Measurements from ENCODE around the gene TEX9.

TEX9 gene

DNA sequence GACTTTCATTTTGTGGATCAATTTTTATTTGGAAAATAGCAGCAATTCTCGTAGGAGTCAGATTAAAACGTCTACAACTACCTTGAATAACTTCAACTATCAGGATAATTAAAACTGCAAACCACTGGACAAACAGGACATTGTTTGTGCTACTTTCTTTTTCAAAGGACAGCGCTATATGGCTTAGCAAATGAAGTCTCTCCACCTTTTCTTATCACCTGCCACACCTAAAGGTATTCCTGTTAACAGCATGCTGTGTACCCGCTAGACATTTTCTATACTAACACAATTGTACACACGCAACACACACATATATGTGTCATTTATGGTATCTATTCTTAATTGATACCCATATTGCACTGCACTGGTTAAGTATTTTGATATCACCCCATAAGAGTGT lies 80.5 kb downstream of the TEX9 start:
- DNase-seq (ENCODE audit: low spot score) = no peak

DNA sequence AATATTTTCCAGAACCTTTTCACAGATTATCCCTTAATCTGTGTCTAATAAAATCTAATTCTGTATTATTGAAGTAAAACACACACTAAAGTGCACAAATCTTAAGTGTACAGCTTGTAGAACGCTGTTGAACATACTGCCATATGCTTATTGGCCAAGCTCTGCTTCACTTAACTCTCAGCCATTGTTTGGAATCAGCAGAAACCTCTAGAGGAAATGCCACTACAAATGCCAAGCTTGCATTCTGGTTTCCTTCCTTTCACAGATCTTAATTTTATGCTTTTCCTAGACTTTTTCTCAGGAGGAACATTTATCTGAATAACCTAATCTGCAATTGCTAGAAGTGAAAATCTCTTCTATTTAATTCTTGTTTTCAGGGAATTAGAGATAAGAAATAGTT lies 89.6 kb downstream of the TEX9 start:
- no peak for DNase-seq (ENCODE audit: low spot score)

DNA sequence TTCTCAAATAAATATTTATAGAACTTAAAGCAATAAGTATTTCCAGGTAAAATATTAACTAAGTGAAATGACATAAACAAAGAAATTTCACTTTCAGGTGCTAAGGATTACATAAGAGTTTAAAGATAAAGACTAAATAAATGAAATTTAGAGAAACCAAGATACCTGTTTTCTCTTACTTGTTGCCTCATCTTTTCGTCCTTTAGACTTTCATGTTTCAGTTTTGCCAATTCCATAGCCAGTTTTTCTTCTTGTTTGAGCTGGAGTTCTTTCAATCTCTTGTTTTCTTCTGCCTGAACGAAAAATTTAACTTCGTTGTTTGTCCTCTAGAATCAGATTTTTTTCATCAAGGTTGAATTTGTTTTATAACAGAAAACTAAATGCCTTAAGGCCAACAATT lies 91.0 kb downstream of the TEX9 start:
- DNase-seq (ENCODE audit: low spot score) = no peak

DNA sequence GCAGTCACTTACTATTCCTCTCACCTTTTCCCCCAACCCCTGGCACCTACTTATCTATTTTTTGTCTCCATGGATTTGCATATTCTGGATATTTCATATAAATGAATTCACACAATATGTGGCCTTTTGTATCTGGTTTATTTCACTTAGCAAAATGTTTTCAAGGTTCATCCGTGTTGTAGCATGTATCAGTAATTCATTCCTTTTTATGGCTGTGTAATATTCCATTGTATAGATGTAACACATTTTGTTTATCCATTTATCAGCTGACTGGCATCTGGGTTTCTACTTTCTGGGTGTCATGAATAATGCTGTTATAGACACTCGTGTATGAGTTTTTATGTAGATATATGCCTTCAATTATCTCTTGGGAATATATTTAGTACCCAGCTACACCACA lies 93.9 kb downstream of the TEX9 start:
- no peak for DNase-seq (ENCODE audit: low spot score)

DNA sequence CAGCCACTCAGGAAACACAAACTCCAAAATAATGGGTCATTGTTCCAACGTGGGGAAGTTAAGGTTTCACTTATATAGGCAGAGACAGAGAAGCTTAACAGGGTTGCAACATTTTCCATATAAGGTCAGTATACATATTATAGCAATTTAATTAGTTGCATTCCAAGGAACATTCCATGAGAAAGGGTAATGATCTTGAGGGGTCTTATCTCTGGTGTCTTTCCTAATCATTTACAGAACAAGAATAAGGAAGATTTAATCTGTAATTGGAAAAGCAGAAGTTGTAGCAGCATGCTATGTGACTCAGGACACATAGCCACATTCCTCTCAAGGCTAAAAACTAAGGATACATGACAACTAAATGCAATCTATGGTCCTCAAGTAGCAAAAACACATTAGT lies 94.8 kb downstream of the TEX9 start:
- no peak for DNase-seq (ENCODE audit: low spot score)

DNA sequence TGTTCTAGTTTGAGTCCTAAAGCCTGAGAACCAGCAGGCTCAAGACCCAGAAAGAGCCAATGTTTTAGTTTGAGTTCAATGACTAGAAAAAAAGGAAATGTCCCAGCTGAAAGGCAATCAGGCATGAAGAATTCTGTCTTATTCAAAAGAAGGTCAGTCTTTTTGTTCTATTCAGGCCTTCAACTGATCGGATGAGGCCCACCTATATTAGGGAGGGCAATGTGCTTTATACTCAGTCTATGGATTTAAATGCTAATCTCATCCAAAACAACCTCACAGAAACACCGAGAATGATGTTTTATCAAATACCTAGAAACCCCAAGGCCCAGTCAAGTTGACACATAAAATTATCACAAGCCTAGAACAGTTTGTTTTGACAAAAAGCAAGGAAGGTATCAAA lies 95.7 kb downstream of the TEX9 start:
- DNase-seq (ENCODE audit: low spot score) = no peak

DNA sequence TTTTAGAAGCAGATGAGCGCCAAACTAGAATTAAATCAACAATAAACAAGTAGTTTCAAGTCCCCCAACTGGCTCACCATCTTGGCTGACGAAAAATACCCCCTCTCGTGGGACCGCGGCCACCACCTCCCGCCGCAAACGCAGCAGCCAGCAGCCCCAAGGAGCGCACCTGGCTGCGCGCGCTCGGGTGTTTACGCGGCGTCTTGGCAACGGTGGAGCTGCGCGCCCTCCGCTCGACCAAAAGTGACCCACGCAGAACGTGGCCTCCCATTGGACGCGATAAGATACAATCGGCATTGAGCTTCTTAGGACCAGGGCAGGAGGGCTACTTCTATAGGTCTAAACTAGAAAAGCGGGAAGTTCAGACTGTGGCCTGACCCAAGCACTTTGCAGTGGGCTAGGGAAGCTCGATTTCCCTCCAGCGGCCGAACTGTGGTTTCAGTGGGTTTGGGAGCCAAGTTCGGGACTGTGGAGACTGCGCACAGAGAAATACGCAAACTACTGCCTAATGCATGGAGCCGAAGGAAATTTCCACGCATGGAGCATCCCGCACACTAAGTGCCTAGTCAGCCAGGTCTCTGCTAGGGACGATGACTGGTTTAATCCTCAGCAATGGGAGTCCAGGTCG lies 99.8 kb downstream of the TEX9 start, which contains the start of gene MNS1:
MNS1 (minus strand) TSS at position 245 of the 628 bp plus-strand sequence; CDS start at position 80, 165 bp downstream.
- peak; percentile 95 for DNase-seq (ENCODE audit: low spot score)

DNA sequence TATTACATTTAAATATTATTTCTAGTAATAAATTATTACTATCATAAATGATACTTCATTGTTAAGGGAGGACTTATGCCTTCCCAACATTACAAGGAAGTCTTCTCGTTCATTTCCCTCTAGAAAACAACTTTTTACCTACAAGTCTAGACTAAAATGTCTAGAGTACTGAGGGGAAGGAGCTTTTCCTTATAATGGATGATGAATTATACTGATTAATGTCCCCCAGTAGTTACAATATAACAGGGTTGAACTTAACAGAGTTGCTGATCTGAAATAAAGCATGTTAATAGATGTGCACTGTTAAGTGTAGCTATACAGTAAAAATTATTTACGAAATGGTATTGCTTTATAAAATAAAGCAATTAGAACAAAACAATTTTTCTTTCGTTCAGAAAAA lies 102.4 kb downstream of the TEX9 start:
- no peak for DNase-seq (ENCODE audit: low spot score)

DNA sequence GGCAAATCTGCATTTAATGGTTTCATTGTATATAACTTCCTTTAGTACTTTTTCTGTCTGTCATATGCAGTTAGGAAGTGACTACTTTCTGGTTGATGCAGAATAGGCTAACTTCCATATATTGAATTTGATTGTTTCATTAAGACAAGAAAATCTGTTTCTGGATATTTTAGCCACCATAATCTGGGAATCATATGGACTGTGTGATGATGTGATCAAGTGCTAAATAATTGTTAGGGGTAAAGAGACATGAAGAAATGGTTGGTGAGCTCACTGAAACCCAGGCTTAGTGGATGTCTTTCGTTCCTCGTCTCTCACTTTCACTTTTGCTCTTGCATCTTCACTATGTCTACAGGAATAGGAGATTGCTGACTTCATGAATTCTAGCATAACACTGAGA lies 103.2 kb downstream of the TEX9 start:
- DNase-seq (ENCODE audit: low spot score) = no peak

DNA sequence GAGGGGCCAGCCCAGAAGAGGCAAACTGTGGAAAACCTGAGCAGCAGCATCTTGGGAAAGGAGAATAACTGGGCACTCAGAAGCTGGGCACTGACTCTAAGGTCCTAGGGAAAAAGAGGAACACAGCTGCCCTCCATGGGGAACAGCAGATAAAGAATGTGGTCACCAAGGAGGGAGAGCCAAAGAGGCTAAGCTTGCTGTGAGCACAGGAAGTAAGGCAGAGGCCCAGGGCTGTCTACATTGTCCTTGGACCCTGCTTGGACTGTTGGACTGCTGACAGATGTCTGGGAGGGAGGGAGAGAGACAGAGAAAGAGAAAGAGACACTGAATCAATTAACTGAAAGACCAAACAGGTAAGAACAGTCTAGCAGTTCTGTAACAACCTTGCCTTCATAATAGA lies 104.3 kb downstream of the TEX9 start:
- DNase-seq (ENCODE audit: low spot score) = no peak

DNA sequence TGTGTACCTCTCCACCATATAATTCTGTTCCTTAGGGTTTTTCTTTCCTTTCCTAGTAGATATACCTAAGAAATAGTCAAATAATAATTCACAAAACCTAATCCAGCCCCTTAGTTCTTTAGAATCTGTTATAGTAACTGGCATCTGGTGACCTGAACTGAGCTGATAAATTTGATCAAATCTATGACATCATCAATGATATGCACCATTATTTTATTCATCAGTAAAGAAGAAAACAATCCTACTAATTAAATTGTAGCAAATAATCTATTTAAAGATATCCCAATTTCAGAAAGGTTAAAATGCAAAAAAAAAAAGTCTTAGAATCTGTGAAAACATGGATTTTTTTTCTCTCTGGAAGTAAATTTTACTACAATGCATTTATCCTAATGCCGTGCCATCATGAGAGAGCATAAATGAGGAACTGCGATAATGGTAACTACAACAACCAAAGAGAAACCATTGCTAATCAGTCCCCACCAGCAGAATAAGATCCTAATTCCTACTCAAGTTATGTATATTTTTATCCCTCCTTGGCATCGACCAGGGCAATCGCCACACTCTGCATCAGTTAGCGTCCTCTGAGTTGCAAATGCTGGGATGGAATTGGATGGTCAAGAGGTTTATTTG lies 106.3 kb downstream of the TEX9 start:
- no peak for DNase-seq (ENCODE audit: low spot score)

DNA sequence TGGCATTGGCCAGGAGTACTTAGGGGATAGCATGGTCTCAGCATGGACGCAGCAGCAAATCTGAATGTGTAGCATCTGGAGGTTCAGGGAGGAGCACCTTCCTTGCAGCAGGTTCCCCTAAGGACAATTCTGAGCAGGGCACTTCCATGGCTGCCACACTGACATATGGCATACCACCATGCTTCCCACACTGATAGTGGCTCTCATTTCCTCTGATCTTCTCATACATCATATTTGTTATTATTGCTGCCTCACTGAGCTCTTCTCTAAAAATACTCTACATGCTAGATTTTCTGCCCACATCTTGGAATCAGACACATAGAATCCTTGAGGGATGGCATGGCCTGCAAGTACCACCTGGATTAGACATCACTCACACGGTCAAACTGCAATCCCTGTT lies 107.1 kb downstream of the TEX9 start:
- peak; percentile 52 for DNase-seq (ENCODE audit: low spot score)

DNA sequence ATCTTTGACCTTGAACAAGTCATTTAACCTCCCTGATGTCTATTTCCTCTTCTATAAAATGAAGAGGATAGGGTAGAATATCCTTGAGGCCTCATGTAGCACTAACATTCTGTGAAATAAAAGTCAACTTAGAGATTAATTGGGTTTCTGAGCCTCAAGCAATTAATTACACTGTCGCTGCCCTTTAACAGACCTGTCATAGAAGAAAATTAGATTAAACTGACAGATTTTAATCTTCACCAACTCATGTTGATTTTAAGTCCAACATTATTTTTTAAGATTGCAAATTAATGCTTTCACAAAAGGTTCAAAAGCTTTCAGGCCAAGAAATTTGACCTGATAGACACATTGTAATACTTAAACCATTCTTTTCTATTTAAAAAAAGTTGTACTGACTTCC lies 107.8 kb downstream of the TEX9 start:
- no peak for DNase-seq (ENCODE audit: low spot score)

DNA sequence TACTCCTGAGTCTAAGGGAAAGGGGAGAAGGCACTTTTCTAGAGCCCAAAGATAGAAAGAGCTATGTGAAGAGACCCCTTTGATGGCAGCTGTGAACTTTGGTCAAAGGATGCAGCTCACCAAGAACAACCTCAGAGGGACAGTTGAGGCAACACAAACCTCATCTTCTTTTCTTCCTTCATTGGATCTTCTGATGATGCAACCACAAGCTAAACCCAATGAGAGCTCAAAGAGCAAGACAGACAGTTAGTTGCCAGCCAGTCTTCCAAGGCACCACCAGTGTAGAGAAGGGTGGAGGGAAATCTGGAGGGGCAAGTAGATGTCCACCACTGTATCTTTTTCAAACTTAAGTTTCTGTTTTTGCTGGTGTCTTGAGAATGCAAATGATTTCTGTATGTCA lies 110.1 kb downstream of the TEX9 start:
- DNase-seq (ENCODE audit: low spot score) = no peak
